Measurements from ENCODE around the gene LDB2. TPM values are rescaled to one million over a fixed set of nuclear protein-coding genes. Genes with fewer than 3 reads are reported as not detected.

LDB2 gene
- total and polyA plus RNA-seq, 7 donors, result 7.0 to 18.9 (median 10.1) TPM

DNA sequence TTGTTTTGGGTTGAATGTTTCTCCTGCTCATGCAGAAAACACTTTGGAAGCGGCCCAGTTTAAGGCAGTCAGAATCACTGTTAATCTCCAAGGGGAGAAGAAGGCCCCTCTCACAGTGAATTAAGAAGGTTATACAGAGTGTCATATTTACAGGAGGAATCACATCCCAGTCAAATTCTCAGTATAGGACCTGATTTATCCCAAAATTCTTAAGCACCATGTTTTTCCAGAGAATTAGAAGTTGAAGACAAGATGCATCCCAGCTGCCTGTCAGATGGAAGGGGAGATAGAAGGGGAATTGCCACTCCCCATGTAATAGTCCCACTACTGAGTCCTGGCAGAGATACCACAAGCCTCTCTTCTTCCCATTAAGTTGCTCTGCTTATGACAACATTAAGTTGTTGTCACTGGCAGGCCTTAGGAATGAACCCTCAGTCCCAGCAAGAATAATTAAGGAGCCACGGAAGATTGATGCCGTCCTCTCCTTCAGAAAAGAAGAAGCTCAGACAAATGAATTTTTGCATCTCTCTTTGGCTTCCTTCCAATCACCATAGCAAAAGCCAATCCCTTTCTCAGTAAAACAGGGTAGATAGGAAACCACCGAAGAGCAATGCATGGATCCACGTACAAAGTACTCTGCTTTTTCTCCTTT, 138.4 kb downstream of the LDB2 start:
- Histone ChIP-seq H3K27me3 (ENCODE audit: insufficient read depth in 3 of 3, low read length in 2 of 3) (no peaks in the 10 kb centered on the region), H3K4me3 (no peak overlapping the region), H3K36me3 (ENCODE audit: insufficient read depth in 1 of 2, low read depth in 1 of 2) (no peaks in the 10 kb centered on the region), H3K4me1 (no peaks in the 10 kb centered on the region), H3K27ac (no peak overlapping the region), H3K9me3 (no peaks in the 10 kb centered on the region)
- intact Hi-C loops (cut with DNase I), result no loop called here
- 50 to 59% (median 55%) methylated on average over 5 of the region's 5 CpGs for WGBS, 3 donors
- ATAC-seq, result no peak
- DNase-seq, result no peak
- no peak for TF ChIP-seq CTCF (IDR thresholded peaks at IDR 0.05)

DNA sequence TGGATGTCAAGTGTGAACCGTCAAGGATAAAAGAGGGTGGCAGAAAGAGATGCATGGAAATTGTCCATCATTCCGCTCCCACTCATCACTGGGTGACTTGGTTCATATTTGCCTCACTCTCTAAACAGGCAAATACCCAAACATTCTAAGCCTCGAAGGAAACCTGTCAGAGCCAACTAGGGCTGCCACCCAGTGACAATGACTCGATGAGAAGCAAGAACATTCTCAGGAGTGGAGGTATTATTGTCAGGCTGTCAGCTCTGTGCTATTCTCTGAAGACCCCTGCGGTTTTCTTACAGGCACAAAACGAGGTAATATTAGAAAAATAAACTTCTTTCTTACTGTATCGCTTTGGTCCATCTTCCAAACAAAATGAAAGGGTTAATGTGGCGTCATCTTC, 139.6 kb downstream of the LDB2 start:
- no peak overlapping the region for H3K4me3 ChIP-seq
- H3K27ac ChIP-seq, result no peak overlapping the region
- no peaks in the 10 kb centered on the region for H3K9me3 ChIP-seq
- H3K27me3 ChIP-seq (ENCODE audit: insufficient read depth in 3 of 3, low read length in 2 of 3), result no peaks in the 10 kb centered on the region
- DNase-seq (no peak), ATAC-seq (no peak)
- intact Hi-C loops (cut with DNase I), result no loop called here
- 76 to 83% (median 80%) methylated on average over 8 of the region's 8 CpGs for WGBS, 3 donors
- H3K4me1 ChIP-seq, result no peaks in the 10 kb centered on the region
- H3K36me3 ChIP-seq (ENCODE audit: insufficient read depth in 1 of 2, low read depth in 1 of 2), result no peaks in the 10 kb centered on the region
- TF ChIP-seq CTCF (IDR thresholded peaks at IDR 0.05), result no peak

DNA sequence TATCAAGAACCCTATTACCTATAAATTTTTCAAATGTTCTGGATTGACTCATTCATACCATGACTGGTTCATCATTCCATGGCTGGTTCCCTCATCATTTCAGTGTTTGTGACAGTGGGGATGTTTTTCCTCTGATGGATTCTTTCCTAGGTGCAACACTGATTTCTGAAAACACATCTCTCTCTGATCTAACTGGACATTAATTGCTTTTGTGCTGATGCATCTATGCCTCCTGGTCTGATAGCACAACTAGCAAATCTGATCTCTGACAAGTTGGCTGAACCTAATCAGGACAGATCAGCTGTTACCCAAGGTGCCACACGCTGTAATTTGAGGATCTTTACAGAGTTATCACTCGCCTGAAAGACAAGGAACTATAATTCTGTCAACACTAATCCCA, 140.2 kb downstream of the LDB2 start:
- no peak overlapping the region for H3K4me3 ChIP-seq
- no peaks in the 10 kb centered on the region for H3K4me1 ChIP-seq
- H3K36me3 ChIP-seq (ENCODE audit: insufficient read depth in 1 of 2, low read depth in 1 of 2), result no peaks in the 10 kb centered on the region
- no peak for TF ChIP-seq CTCF (IDR thresholded peaks at IDR 0.05)
- 53 to 72% (median 58%) methylated on average over 2 of the region's 2 CpGs for WGBS, 3 donors
- no peaks in the 10 kb centered on the region for H3K9me3 ChIP-seq
- H3K27ac ChIP-seq, result no peak overlapping the region
- ATAC-seq, result no peak
- no peak for DNase-seq
- H3K27me3 ChIP-seq (ENCODE audit: insufficient read depth in 3 of 3, low read length in 2 of 3), result no peaks in the 10 kb centered on the region
- intact Hi-C loops (cut with DNase I), result no loop called here

DNA sequence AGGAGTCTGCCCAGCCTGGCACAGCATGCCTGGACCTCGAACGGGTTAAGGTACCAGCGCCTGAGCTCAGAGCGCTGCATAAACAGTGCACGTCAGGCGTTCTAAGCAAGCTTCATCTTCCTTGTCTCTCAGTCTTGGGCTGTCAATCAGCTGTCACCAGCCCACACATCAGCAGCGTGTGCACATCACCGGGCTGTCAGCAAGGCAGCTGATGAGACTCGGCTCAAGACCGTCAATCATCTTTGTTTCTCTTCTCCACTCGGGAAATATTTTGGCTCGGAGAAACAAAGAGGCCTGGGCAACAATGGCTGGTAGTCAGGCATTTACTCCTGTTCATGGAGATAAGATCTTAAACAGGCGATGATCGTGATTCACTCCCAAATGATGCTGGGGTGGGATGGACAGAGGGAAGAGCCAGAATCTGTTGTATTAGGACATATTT, 141.3 kb downstream of the LDB2 start:
- intact Hi-C loops (cut with DNase I), result no loop called here
- no peak for ATAC-seq

More for the DNA sequence above, 141.3 kb downstream of the LDB2 start:
- H3K4me3 ChIP-seq, result no peak overlapping the region
- WGBS, 3 donors, result 64 to 67% (median 67%) methylated on average over 14 of the region's 14 CpGs
- no peak for DNase-seq
- H3K27me3 ChIP-seq (ENCODE audit: insufficient read depth in 3 of 3, low read length in 2 of 3), result no peaks in the 10 kb centered on the region
- H3K36me3 ChIP-seq (ENCODE audit: insufficient read depth in 1 of 2, low read depth in 1 of 2), result no peaks in the 10 kb centered on the region
- TF ChIP-seq CTCF (IDR thresholded peaks at IDR 0.05), result no peak
- no peaks in the 10 kb centered on the region for H3K4me1 ChIP-seq
- no peak overlapping the region for H3K27ac ChIP-seq
- no peaks in the 10 kb centered on the region for H3K9me3 ChIP-seq

All from psoas muscle (tissue), 8 donors.